GM19239 (cell line): ENCODE results near the gene UGP2.
A peak's percentile ranks its signal among the peaks of the same experiment; 100 is the strongest.
"Not testable (repeated sequence)": the region's sequence is repeated elsewhere in the genome, so short reads cannot be mapped to it uniquely, and the experiment has no call there.

Experiments
- DNase-seq: peaks from one replicate; pipeline ENCODE4 v3.0.0; 2011; ENCODE audit warnings: low spot score; ENCODE audit not compliant: insufficient read length
- FAIRE-seq: peaks from 2 replicates; lab custom pipeline; 2011; peaks lifted over from hg19 to GRCh38; lab: Jason Lieb, UNC

Gene UGP2

DNA sequence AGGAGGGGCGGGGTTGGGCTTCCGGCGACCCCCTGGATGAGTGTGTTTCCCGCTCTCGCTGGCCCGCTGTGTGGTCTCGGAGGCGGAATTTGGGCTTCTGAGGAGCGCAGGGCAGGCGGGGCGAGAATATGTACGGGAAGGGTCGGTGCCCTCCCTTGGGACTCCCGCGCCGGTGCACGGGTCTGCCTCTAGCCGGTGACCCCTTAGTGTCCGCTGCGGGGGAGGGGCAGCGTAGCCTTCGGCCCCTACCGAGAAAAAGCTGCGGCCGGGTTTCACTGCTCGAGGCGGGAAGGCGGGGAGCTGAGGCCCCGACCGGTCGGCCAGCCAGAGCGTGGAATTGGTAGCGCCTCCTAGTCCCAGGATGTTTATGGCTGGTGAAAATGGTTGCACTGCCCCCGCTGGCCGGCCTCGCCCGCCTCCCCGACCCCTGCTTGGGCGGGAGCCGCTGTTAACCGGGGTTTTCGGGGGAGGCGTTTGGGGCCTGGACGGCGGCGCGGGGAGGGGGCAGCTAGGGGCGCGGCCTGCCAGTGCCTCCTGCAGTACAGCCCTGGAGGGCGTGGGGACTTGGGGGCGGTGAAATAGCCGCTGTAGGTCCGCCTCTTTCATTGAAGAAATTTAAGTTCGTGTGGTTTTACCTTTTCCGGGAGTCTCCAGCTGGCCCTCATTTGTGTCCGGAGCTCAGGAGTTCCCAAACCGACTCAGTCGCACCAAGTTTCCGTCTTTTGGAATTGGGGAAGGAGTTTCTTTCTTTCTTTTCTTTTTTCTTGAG, at the start of gene UGP2:
TSS of gene UGP2 (plus strand) at position 643 of the 769 bp plus-strand sequence. CDS start 290 bp downstream, outside the sequence.
- peak; percentile 32 for DNase-seq
- FAIRE-seq = peak; percentile 74

DNA sequence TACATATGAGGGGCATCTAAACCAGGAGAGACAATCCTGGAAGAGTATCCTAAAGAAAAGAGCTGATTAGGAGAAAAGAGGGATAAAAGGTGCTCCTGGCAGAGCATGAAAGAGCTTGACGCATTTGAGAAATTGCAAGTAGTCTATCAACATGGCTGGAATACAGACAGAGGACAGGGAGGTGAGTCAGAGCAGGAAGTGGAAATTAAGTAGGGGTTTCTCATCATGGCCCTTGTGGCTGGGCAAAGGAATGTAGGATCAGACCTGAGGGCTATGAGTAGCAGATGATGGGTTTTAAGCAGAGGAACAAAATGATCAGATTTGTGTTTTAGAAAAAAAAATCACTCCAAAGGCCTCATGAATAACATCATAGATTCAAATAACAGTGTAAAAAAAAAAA, 49.2 kb upstream of the UGP2 start:
- DNase-seq (no peak), FAIRE-seq (no peak)

DNA sequence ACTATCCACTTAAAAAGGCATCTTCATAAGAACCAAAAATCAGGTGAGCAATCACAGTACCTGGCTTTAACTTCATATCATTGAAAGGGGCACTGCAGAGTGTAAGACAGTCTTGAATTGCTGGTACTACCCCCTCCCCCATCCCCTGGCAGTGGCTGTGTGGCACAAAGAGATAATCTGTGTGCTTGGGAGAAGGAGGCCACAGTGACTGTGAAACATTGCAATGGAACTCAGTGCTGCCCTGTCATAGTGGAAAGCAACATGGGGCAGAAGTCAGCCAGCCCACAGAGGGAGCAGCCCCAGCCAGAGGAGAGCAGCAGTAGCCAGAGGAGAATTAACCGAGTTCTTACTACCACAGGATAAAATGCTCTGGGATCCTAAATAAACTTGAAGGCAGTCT, 45.3 kb upstream of the UGP2 start:
- FAIRE-seq (no peak), DNase-seq (no peak)

DNA sequence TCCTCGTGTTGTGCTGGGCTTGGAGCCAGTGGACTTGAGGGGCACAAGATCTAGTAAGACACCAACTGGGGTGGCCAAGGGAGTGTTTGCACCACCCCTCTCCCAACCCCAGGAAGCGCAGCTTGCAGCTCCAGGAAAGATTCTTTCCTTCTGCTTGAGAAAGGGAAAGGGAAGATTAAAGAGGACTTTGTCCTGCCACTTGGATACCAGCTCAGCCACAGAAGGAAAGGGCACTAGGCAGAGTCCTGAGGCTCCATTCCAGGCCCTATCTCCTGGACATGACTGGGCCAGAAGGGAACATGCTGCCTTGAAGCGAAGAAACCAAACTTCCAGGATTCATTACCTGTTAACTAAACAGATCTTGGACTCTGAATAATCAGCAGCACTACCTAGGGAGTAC, 44.9 kb upstream of the UGP2 start:
- DNase-seq = no peak
- no peak for FAIRE-seq

DNA sequence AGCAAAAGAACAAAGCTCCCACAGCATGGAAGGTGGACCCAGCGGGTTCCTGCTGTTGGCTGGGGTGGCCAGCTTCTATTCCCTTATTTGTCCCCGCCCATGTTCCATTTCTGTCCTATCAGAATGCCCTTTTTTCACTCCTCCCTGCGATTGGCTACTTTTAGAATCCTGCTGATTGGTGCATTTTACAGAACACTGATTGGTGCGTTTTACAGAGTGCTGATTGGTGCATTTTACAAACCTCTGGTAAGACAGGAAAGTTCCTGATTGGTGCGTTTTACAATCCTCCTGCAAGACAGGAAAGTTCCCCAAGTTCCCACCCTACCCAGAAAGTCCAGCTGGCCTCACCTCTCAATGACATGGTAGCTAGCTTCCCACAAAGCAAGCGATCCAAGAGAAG, 40.2 kb upstream of the UGP2 start:
- FAIRE-seq (no peak), DNase-seq (no peak)

DNA sequence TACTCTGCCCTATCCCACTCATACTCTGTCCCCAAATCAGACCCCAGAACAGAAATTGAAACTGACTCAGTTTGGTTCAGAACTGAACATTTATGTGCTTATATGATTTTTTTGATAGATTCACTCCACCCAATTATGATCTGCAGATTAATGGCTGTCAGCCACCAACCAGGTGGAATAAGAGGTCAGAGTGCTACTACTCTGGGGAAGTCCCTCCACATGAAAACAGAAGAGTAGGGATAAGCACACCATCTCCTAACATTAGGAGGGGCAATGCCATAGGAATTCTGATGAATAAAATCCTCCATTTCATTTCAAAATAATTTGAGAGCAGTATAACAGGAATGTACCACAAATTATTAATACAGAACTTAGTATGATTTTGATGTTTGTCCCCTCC, 36.3 kb upstream of the UGP2 start:
- FAIRE-seq (no peak), DNase-seq (no peak)

DNA sequence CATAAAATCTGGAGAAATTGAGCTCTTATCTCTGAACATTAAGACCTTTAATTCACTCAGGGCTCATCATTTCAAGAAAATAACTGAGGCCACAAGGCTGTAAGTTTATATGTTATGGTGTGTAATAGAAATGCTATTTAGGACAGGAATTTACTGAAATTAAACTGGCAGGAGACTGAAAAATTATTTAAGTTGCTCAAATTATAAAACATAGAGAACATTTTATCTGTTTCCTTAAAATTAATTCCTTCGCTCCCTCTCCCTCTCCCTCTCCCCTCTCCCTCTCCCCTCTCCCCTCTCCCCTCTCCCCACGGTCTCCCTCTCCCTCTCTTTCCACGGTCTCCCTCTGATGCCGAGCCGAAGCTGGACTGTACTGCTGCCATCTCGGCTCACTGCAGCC, 33.7 kb upstream of the UGP2 start:
- not testable (repeated sequence) for FAIRE-seq, DNase-seq

DNA sequence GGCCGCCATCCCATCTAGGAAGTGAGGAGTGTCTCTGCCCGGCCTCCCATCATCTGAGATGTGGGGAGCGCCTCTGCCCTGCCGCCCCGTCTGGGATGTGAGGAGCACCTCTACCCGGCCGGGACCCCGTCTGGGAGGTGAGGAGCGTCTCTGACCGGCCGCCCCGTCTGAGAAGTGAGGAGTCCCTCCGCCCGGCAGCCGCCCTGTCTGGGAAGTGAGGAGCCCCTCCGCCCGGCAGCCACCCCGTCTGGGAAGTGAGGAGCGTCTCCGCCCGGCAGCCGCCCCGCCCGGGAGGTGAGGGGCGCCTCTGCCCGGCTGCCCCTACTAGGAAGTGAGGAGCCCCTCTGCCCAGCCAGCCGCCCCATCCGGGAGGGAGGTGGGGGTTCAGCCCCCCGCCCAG, 32.8 kb upstream of the UGP2 start:
- not testable (repeated sequence) for FAIRE-seq

DNA sequence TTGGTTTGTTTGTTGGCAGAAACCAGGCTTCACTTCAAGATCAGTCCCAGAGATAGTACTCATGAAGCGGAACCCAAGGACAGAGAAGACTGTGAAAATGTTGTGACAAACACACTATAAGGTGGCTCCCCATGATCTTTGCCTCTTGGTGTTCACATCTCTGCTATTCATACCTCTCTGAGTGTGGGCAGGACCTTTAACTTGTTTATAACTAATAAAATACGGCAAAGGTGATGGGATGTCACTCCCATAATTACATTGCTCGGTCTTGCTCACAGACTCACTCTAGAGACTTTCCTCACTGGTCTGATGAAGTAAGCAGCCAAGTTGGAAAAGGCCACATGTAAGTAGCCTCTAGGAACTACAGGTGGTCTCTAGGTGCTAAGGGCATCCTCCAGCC, 30.6 kb upstream of the UGP2 start:
- FAIRE-seq = no peak
- no peak for DNase-seq

More for the DNA sequence above, 32.8 kb upstream of the UGP2 start:
- DNase-seq = not testable (repeated sequence)

DNA sequence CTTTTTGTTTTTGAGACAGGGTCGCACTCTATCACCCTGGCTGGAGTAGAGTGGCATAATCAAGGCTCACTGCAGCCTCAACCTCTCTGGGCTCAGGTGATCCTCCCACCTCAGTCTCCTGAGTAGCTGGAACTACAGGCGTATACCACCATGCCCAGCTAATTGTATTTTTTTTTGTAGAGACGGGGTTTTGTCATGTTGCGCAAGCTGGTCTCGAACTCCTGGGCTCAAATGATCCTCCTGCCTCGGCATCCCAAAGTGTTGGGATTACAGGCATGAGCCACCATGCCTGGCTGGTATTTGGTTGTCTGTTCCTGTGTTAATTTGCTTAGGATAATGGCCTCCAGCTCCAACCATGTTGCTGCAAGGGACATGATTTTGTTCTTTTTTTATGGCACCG, 29.8 kb upstream of the UGP2 start:
- not testable (repeated sequence) for FAIRE-seq

DNA sequence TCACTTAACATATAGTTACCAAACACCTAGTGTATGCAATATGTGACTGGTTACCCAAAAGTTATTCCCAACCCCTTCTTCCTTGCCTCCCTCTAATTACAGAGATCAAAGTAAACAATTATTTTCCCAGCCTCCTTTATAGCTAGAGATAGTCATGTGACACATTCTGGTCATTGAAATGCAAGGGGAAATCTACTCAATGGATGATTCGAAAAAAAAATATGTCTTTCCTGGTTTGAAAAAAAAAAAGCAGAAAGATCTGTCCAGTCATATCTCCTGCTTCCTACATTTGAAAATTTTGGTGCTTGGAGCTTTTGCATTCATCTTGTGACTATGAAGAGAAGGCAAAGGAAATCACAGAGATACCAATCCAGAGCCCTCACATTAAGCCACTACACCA, 27.6 kb upstream of the UGP2 start:
- FAIRE-seq (no peak), DNase-seq (no peak)

More for the DNA sequence above, 29.8 kb upstream of the UGP2 start:
- not testable (repeated sequence) for DNase-seq

DNA sequence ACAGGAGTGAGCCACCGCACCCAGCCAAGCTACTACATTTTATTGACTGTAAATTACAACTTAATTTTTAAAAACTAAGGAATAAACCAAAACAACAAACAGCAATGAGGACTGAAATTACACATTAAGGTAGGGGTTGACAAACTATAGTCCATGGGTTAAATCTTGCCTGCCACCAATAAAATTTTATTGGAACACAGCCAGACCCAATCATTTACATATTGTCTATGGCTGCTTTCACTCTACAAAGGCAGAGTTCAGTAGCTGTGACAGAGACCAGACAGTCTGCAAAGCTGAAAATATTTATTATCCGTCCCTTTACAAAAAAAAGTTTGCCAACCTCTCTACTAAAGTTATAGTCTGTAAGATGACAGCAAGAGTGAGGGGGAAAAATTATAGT, 24.3 kb upstream of the UGP2 start:
- DNase-seq (no peak), FAIRE-seq (no peak)

DNA sequence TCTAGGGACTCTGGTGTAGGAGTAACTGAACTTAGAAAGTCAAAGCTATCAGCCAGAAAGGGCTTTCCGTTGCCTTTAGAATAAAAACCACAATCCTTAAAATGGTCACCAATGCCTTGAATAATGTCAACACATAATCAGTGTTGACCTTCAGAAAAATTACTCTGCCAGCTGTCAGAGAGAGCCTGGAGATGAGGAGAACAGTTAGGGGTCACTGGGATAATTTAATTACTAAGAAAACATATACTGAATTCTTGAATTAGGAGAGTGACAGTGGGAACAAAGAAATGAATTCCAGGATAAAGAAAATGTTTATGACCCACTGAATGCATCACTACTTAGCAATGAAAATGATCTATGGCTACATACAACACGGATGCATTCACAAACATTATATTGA, 23.4 kb upstream of the UGP2 start:
- DNase-seq (no peak), FAIRE-seq (no peak)

DNA sequence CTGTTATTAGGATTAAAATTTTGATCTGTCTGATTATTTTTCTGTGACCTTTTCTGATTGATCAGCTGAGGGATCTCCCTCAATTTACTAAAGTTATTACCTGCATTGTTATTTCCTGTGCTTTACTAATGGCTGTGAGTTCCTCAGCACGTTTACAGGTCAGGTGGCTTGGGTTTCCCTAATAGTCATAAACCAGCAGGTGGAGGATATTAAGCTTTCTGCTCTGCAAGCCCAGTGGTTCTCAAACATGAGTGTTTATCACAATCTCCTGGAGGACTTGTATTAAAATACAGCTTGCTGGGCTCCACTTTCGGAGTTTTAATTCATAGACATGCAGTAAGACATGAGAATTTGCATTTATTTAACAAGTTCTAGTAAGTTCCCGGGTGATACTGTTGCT, 22.4 kb upstream of the UGP2 start:
- FAIRE-seq = no peak
- no peak for DNase-seq

DNA sequence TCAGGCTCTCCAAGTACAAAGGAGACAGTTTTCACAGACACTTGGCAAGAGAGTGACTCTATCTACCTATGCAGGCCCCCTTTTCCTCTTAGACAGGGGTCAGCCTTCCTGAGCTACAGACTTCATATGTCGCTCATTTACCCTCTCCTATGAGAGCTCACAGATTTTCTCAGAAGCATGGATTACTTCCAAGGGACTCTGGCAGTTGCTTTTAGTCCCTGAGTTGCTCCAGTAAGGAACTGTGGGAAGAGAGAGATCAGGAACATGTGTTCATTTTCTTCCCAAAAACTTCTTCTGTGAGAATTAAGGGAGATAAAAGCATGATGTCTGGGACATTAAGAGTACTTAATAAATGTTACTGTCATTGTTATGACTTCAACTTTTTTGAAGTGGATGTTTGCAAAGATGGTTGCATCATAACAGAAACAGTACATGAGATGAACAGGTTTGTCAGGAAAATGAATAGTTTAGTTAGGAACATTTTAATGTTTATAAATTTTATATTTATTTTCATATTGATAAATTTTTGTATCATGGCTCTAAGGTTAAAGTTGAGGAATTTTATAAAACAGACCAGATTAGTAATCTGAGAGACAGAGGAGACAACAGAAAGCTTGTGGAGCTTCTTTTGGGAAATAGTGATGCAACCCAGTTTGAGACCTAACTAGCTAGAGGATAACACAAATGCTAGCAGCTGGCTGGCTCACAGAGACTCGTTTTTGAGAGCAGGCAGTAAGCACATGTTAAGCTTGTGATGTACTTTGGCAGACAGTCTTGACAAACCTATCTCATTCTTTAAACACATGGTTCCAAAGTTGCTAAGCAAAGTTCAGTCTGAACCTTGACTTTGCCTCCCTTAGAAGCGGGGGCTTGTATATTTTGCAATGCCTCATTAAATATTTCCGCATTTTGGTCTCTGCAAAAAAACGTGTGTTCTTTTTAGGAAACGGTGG, 21.7 kb upstream of the UGP2 start:
- DNase-seq = no peak
- FAIRE-seq = no peak

DNA sequence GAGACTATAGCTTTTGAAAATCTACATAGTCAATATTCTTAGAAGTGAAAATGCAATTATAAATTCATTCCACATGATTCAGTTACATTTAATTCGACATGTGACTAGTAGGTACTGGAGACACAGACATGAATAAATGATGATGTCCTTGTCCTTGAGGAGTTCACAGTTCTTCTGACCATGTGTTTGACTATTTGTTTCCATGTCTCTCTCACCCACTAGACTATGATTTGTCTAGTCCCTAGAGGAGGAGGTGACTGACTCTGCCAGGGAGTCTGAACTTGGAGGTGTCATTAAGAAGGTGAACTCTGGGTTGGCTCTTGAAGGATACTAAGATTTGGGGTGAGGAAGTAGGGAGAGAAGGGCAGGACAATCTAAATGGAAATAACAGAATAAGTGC, 20.7 kb upstream of the UGP2 start:
- FAIRE-seq (no peak), DNase-seq (no peak)

DNA sequence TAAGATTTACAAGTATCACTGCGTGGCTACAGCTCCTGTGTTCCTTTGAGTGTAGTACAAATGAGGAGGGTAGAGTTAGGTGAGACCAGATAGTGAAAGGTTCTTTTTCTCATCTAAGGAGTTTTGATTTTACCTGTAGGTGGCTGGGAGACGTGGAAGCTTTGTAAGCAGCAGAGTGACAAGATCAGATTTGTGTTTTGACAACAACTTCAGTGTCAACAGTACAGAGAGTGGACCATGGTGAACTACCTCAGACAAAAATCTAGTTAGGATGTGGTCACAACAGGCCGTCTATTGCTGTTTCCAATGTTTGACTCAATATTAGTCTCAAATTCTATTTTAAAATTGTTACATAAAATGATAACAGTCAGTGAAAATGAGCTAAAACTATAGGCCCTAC, 20.3 kb upstream of the UGP2 start:
- DNase-seq (no peak), FAIRE-seq (no peak)

DNA sequence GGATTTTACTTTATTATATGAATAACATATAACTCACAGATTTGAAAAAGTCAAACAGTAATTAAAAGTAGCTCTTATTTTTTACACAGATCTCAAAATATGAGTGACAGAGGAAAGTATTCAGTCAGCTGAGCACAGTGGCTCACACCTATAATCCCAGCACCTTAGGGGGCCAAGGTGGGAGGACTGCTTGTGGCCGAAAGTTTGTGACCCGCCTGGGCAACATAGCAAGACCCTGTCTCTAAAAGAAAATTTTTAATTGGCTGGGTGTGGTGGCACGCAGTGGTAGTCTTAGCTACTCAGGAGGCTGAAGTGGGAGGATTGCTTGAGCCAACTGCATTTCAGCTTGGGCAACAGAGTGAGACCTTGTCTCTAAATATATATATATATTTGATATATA, 19.2 kb upstream of the UGP2 start:
- DNase-seq (no peak), FAIRE-seq (no peak)

DNA sequence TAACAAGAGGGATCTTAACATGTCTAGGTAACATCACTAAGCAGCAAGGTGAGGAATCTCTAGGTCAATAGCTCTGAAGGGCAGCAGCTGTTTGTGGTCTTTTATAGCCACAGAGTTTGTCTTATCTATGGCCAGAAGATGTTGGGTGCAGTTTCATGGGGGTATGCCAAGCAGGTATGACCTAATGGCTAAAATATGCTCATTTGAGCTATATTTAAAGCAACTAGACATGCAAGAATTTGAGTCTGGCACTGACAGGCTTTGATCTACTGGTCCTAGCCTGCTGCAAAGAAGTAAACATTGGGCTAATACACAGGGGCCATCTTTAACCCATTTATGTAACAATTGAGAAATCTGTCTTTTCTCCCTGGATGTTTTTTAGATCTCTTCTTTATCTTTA, 13.9 kb upstream of the UGP2 start:
- no peak for FAIRE-seq

DNA sequence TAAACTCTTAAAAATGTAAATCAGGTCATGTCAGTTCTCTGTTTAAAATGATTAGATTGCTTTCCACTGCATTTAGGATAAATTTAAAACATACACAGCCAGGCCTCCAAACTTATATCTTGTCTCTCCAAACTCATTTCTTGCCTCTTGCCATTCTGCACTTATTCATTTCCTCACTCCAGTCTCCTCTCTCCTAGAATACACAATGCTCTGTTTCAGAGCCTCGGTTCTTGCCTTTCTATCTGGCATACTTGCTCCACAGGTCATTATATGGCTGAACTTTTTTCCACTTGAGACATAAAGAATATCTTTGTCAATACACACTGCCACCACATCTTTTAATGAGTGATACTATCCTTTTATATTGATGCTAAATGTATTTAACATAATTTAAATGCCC, 10.5 kb upstream of the UGP2 start:
- FAIRE-seq = no peak
- DNase-seq = no peak

More for the DNA sequence above, 13.9 kb upstream of the UGP2 start:
- no peak for DNase-seq

DNA sequence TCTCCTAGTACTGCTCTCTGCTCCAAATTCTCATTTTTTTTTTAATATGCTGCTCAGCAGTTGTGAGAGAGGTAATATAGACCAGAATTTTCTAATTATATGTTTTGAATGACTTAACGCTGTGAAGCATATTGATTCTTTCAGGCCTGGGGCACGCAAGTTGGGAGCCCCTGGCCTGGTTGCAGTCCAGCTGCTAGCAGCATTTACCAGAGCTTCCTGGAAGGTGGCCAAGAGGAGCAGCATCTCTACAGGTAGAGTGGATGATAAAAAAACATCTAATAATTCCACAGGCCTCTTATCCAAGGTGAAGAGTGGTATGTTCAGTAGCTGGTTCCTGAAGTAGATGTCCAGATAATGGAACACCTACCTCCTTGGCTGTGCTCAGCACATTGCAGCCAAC, 7.3 kb upstream of the UGP2 start:
- no peak for FAIRE-seq
- no peak for DNase-seq
